ENCODE measurements around the gene GOLGA8F. TPM values are rescaled to one million over a fixed set of nuclear protein-coding genes. Genes with fewer than 3 reads are reported as not detected.
"Not testable (repeated sequence)": the region's sequence is repeated elsewhere in the genome, so short reads cannot be mapped to it uniquely, and the experiment has no call there.

The GOLGA8F gene, protein sequence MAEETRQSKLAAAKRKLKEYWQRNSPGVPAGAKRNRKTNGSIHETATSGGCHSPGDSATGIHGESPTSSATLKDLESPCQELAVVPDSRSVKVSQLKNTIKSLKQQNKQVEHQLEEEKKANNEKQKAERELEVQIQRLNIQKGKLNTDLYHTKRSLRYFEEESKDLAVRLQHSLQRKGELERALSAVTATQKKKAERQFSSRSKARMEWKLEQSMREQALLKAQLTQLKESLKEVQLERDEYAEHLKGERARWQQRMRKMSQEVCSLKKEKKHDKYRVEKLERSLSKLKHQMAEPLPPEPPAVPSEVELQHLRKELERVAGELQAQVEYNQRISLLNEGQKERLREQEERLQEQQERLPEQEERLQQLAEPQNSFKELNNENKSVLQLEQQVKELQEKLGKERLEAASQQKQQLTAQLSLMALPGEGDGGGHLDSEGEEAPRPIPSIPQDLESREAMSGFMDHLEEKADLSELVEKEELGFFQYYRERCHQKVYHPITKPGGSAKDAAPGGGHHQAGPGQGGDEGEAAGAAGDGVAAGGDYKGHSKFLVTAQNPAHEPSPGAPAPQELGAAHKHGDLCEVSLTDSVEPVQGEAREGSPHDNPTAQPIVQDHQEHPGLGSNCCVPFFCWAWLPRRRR
- not detected for polyA plus RNA-seq (ENCODE audit: insufficient read length)

DNA sequence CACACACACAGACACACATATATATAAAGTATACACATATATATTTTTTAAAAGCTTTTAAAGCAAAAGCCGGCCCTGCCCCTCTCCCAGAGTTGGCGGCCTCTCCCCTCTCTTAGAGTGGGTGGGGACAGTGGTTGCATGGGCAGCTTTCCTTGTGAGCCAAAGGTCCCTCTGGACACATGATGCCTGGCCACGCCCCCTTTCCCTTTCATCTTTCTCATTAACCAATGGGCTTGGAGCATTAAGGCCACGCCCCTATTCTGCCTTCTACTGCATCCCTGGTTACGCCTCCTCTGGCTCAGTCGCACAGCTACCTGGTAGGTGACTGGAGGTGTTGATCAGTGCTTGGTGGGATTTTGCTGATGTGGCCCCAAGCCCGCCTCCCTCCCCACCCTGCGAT is at the start of gene GOLGA8F:
Gene GOLGA8F, plus strand, starts transcription at position 301 of the 400 bp plus-strand sequence. Its CDS starts 98 bp downstream, at position 399.
- not testable (repeated sequence) for DNase-seq (ENCODE audit: low read depth)

DNA sequence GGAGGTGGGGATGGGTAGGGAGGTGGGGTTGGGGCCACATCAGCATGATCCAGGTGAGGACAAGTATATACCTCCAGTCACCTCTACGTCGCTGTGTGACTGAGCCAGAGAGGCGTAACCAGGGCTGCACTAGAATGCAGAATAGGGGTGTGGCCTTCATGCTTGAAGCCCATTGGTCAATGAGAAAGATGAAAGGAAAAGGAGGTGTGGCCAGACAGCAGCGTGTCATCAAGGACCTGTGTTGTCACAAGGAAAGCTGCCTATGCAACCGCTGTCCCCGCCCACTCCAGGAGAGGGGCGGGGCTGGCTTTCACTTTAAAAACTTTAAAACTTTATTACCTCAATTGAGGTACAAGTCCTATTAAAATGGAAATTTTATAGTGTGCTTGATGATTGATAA is 20.5 kb upstream of the GOLGA8F start, which contains the start of gene GOLGA6L24:
Gene GOLGA6L24, minus strand, starts transcription at position 101 of the 400 bp plus-strand sequence. Its CDS starts 61 bp downstream, at position 40.
- DNase-seq (ENCODE audit: low read depth): not testable (repeated sequence)

DNA sequence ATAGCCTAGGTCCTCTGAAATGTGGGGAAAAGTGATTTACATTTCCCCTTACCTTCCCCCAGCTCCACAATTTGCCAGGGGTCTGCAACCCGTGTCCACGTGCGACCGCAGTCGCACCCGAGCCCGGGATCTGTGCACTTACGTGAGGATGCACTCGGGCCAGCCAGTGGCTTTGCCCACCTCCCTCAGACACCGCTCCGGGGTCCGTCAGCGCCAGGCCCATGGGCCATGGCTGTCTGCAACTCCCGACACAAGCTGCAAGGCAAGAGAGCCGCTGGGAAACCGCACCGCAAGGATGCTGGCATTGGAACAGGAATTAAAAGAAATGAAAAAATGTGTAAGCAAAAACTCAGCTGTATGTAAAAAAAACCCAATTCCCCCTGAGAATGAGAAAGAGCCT is 13.0 kb upstream of the GOLGA8F start:
- DNase-seq (ENCODE audit: low read depth): not testable (repeated sequence)

DNA sequence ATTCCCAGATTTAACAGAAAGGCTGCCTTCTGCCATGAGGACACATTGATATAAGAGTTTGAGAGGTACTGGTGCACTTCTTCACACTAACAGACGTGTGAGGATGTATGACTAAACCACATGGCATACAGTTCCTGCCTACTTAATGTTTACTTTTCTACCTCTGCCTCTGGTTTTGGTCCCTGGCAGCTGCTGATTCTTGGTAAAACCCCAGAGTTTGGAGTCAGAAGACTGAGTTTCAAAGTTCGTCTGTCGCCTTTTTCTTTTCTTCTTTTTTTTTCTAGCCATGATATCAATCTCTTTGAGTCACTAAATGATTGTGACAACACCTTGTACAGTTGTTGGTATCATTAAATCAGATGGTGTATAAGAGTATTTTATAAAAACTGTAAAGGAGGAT is 1.6 kb downstream of the GOLGA8F start:
- not testable (repeated sequence) for DNase-seq (ENCODE audit: low read depth)

DNA sequence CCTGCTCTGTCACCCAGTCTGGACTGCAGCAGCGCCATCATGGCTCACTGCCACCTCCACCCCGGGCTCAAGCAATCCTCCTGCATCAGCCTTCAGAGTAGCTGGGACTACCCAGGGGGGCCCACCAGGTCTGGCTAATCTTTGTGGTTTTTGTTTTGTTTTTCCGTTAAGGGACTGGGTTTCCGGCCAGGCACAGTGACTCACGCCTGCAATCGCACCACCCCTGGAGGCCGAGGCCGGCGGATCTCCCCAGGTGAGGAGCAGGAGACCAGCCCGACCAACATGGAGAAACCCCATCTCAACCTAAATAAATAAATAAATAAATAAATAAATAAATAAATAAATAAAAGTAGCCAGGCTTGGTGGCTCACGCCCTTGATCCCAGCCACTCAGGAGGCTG is 17.6 kb downstream of the GOLGA8F start:
- DNase-seq (ENCODE audit: low read depth): not testable (repeated sequence)

DNA sequence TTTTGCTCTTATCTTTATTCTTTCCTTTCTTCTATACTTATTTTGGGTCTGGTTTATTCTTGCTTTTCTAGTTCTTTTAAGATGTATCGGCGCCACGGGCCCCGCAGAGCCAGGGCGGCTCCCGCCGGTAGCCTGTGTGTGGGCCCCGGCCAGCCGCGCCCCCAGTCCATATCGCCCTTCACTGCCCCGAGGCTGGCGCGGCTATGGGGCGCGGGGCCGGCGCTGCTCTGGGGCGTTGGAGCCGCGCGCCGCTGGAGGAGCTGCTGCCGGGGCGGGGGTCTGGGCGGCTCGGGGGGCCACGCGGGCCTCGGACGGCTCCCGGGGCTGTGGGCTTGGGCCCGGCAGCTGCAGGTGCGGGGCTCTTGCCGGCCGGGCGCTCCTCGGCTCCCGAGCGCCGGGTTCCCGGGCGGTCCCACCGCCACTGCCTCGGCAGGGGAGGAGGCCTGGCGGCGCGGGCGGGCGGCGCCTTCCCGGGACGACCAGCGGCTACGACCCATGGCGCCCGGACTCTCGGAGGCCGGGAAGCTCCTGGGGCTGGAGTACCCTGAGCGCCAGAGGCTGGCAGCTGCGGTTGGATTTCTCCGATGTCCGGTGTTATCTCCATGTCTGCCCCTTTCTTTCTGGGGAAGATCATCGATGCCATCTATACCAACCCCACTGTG is 24.4 kb downstream of the GOLGA8F start:
- not testable (repeated sequence) for DNase-seq (ENCODE audit: low read depth)

DNA sequence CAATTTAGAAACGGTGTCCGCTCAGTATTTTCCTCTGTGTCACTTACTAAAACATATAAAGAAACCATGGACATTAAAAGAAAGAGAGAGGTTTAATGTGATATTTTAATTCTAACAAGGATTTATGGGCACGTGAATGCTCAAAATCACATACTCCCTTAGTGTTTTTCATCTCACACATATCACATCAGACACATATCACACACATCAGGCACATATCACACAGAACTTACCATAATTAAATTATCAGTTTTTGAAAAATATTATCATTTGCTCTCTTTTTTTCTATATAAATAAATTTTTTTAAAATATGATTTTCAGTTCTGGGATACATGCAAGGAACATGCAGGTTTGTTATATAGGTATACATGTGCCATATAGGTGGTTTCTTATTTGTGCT is 42.0 kb downstream of the GOLGA8F start:
- DNase-seq (ENCODE audit: low read depth): not testable (repeated sequence)

DNA sequence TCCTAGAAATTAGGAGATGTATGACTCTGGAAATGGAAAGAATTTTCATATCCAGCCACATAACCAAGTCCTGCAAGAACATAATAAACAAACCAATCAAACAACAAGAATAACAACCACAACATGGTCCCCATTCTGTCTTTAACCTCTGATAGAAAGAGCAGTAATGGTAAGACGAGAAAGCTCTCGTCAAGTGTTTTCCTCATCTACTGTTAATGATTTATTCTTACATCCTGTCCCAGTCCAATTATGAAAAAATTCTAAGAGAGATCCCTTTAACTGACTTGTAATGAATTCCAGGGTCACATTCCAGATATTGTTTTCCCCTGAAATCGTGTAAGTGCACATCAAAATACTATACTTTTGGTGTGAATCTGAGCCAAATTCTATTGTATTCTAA is 57.1 kb downstream of the GOLGA8F start:
- DNase-seq (ENCODE audit: low read depth): not testable (repeated sequence)

Other genes with a start within 250 kb of the GOLGA8F start
- gene HERC2, start 56.5 kb upstream of the GOLGA8F start, polyA plus RNA-seq (ENCODE audit: insufficient read length): 30.7 TPM
- not detected for gene GOLGA6L24, start 20.6 kb upstream of the GOLGA8F start, polyA plus RNA-seq (ENCODE audit: insufficient read length)
- 0.13 TPM for gene GOLGA8G, start 154.3 kb downstream of the GOLGA8F start, polyA plus RNA-seq (ENCODE audit: insufficient read length)
- not detected for gene GOLGA6L25, start 174.9 kb downstream of the GOLGA8F start, polyA plus RNA-seq (ENCODE audit: insufficient read length)